Mesenteric fat pad (tissue), 1 donor: ENCODE results near the gene VPS26A. TPM values are rescaled to one million over a fixed set of nuclear protein-coding genes. Genes with fewer than 3 reads are reported as not detected.
"Not testable (repeated sequence)": the region's sequence is repeated elsewhere in the genome, so short reads cannot be mapped to it uniquely, and the experiment has no call there.

Source experiments
- DNase-seq: peaks from one replicate; pipeline ENCODE4 v3.0.0-alpha.2; 2020; ENCODE audit warnings: low spot score
- total RNA-seq: library from RNA; stranded (reverse); fragmentation: NEBNext Ultra II Directional; extraction: Animal tissue kit (Norgen Biotek cat#: 25700); gene quantifications from one replicate; pipeline ENCODE4 v1.2.1, GENCODE V29; 2021
- donor health status: DM: yes; HTN: yes; CAD: no.

VPS26A gene
- total RNA-seq, 1 donor from 2014 or later = 63.0 TPM

- no peak for DNase-seq
Observed at GRCh38 chr10:69101451-69102095, 22.4 kb upstream of the VPS26A start.

- no peak for DNase-seq
Observed at GRCh38 chr10:69102440-69102839, 21.5 kb upstream of the VPS26A start.

- no peak for DNase-seq
Observed at GRCh38 chr10:69103784-69104183, 20.2 kb upstream of the VPS26A start.

- DNase-seq = no peak
Observed at GRCh38 chr10:69104994-69105790, 18.8 kb upstream of the VPS26A start.

- no peak for DNase-seq
Observed at GRCh38 chr10:69107176-69107490, 16.8 kb upstream of the VPS26A start.

- no peak for DNase-seq
Observed at GRCh38 chr10:69107699-69108098, 16.3 kb upstream of the VPS26A start.

- DNase-seq = no peak
Observed at GRCh38 chr10:69119896-69120295, 4.1 kb upstream of the VPS26A start.

- no peak for DNase-seq
Observed at GRCh38 chr10:69123306-69123746, 652 bp upstream of the VPS26A start.

- no peak for DNase-seq
Observed at GRCh38 chr10:69124563-69125268, 738 bp downstream of the VPS26A start.

- DNase-seq = no peak
Observed at GRCh38 chr10:69125554-69125953, 1.6 kb downstream of the VPS26A start.

- no peak for DNase-seq
Observed at GRCh38 chr10:69130251-69130650, 6.3 kb downstream of the VPS26A start.

- DNase-seq = no peak
Observed at GRCh38 chr10:69139961-69140360, 16.0 kb downstream of the VPS26A start.

- DNase-seq = no peak
Observed at GRCh38 chr10:69141304-69141703, 17.3 kb downstream of the VPS26A start.

GRCh38 chr10:69142074-69142473, 18.1 kb downstream of the VPS26A start:
- DNase-seq = not testable (repeated sequence)

GRCh38 chr10:69142983-69143382, 19.0 kb downstream of the VPS26A start:
- DNase-seq = no peak

- no peak for DNase-seq
Observed at GRCh38 chr10:69145329-69145728, 21.4 kb downstream of the VPS26A start.

GRCh38 chr10:69145864-69146263, 21.9 kb downstream of the VPS26A start:
- DNase-seq = no peak

- DNase-seq = no peak
Observed at GRCh38 chr10:69146759-69147158, 22.8 kb downstream of the VPS26A start.

GRCh38 chr10:69151984-69152383, 28.0 kb downstream of the VPS26A start:
- DNase-seq = no peak

- no peak for DNase-seq
Observed at GRCh38 chr10:69153227-69153626, 29.2 kb downstream of the VPS26A start.

GRCh38 chr10:69160809-69161241, 36.8 kb downstream of the VPS26A start:
- DNase-seq = no peak

- DNase-seq = no peak
Observed at GRCh38 chr10:69168493-69168892, 44.5 kb downstream of the VPS26A start.
